GM12864 (cell line): Measurements from ENCODE around the gene LRRC4C.

ENCODE experiments used
- DNase-seq: peaks from one replicate; pipeline ENCODE4 v3.0.0-alpha.2; 2011; ENCODE audit warnings: low read depth
- H3K4me3 ChIP-seq: 2 replicates; pipeline ENCODE4 v1.5.1; 2011; ENCODE audit warnings: mild to moderate bottlenecking, low read depth, low read length, control low read depth
- TF ChIP-seq, protein P1 (sequence below): IDR thresholded peaks from 2 replicates; pipeline ENCODE4 v1.5.1; 2011; ENCODE audit warnings: low read depth, mild to moderate bottlenecking, moderate library complexity, low read length, control low read depth, inconsistent platforms; ENCODE audit errors: missing control alignments

LRRC4C gene

DNA sequence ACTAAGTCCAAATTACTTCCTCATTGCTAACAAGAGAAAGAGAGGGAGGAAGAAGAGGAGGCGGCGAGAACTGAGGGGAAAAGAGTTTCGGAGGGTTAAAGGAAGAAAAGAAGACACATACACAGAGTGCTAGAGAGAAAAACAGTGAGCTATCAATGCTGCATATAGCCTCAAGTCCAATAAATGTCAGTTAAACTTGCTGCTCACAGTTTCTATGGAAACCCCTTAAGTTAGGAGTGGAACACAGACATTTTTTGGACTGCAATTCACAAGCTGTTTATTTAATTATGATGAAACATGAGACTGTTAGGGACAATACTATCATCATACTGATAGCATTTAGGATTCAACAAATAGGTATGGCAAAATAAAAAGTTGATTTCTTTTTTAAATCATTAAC, 1320.4 kb downstream of the LRRC4C start:
- H3K4me3 ChIP-seq: no peak overlapping the region
- TF ChIP-seq, protein P1, sequence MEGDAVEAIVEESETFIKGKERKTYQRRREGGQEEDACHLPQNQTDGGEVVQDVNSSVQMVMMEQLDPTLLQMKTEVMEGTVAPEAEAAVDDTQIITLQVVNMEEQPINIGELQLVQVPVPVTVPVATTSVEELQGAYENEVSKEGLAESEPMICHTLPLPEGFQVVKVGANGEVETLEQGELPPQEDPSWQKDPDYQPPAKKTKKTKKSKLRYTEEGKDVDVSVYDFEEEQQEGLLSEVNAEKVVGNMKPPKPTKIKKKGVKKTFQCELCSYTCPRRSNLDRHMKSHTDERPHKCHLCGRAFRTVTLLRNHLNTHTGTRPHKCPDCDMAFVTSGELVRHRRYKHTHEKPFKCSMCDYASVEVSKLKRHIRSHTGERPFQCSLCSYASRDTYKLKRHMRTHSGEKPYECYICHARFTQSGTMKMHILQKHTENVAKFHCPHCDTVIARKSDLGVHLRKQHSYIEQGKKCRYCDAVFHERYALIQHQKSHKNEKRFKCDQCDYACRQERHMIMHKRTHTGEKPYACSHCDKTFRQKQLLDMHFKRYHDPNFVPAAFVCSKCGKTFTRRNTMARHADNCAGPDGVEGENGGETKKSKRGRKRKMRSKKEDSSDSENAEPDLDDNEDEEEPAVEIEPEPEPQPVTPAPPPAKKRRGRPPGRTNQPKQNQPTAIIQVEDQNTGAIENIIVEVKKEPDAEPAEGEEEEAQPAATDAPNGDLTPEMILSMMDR: no peak
- no peak for DNase-seq

DNA sequence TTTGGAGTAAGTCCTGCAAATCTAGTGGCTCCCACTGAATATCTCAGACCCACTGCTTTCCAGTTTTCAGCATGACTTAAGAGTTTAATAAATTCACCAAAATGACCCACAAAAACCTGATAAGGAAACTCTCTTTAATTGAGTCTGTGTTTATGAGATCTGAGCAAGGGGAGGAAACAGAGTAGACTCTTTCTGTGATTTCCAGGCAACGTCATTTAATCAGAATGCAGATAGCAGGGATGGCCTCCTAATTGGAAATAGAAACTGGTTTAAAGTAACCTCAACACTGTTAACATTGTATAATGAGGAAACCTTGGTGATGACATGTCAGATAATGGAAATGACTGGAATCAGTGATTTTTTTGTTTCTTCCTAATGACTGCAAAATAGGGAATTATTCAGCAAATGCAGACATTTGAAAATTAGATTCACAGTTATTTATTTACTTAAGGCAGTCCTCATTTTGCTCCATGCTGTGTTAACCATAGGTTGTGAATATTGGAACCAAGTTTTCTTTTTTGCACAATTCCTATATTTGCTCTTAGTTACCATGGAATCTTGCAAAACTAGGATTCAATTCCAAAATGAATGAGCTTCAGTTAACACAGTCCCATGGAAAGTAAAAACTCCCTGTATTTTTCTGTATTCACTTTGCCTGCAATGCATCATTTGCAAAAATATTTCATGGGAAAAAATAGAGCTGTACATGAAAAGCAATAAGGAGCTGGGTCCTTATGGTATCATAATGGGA, 1324.5 kb downstream of the LRRC4C start:
- DNase-seq: no peak
- TF ChIP-seq, protein P1: no peak

DNA sequence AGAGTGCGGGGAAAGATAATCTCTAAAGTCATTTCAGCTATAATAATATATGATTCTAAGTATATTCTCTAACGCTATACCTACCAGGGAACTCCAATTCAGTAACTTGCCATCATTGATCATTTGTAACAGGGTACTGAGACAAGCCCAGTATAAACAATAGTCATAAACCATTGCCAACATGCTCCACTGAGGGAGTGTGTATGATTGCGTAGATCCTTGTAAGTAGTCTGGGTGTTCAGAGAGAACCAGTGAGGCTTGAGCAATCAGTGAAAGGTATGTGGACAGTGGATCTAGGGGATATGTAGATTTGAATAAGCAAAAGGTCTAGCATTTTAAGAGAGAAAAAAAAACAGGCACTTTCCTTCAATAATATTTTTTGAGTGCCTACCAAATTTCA, 1326.0 kb downstream of the LRRC4C start:
- H3K4me3 ChIP-seq: no peak overlapping the region
- DNase-seq: no peak
- TF ChIP-seq, protein P1: no peak

More for the DNA sequence above, 1324.5 kb downstream of the LRRC4C start:
- no peak overlapping the region for H3K4me3 ChIP-seq

DNA sequence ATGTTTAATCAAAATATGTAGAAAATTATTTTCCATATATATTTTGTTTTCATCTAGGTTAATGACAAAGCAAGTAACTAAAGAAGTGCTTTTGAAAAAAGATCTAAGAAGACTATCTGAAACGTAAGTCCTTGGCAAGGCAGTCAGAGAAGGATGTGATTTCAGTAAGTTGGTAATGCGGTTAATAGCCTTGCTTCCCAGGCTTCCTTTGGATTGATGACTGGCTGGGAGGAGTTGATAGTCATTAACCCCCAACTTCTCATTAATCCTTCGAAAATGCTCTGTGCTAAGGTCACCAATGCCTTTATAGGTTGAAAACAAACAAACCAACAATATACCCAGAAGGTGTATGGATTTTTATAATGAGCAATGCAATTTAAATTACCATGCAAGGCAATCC, 1326.5 kb downstream of the LRRC4C start:
- no peak overlapping the region for H3K4me3 ChIP-seq
- TF ChIP-seq, protein P1: no peak

DNA sequence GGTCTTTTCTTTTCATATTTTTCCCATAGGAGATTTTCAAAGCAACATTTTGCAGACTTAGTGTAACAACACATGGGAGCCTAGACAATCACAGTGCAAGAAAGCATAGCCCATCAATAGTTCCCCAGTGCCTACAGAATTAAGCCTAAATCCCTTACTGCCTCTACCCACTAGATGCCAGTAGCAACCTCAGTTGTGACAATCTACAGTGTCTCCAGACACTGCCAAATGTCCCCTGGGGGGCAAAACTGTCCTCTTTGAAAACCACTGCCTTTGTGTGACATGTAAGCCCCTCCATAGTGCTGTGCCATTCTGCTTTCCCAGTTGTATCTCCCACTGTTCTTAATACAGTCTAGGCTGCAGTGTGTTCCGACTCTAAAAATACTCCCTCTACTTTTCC, 1329.0 kb downstream of the LRRC4C start:
- no peak for DNase-seq
- TF ChIP-seq, protein P1: no peak
- no peak overlapping the region for H3K4me3 ChIP-seq

More for the DNA sequence above, 1326.5 kb downstream of the LRRC4C start:
- no peak for DNase-seq

DNA sequence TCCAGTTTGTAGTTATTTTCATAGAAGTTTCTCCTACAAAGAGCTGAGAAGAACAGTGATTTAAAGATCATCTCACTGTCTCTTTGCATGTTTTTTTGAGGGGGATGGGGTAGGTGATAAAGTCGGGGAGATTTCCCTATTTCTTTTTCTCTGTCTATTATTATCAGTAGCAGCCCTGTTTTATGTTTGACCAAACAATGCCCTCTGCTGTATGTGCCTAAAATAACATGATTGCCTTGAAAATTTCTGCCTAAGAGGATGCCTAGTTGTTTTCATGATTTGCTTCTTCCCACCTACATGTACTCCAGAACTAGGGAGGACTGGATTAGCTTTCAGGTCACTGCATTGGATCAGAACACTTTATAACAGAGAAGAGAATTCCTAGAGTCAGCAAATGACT, 1330.2 kb downstream of the LRRC4C start:
- H3K4me3 ChIP-seq: no peak overlapping the region
- TF ChIP-seq, protein P1: no peak
- DNase-seq: no peak

DNA sequence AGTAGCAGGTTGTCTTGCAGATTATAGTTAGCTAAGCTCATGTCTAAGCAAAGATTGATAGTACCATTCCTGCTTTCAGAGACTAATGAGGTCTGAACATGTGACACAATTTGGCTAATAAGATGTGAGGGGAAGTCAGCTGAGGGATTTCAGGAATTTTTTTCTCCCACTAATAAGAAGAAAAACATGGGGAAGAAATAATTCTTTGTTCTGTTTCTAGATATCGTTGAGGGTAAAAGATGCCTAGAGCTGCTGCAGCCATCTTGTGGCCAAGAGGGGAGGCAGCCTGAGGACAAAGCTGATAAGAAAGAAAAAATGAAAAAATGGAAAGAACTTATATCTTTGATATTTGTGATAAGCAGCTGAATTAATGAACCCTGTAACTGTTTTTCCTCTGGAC, 1334.4 kb downstream of the LRRC4C start:
- no peak for DNase-seq
- TF ChIP-seq, protein P1: no peak
- H3K4me3 ChIP-seq: no peak overlapping the region
